ENCODE results near the gene LUZP1.
A peak's percentile ranks its signal among the peaks of the same experiment; 100 is the strongest.
"Not testable (repeated sequence)": the region's sequence is repeated elsewhere in the genome, so short reads cannot be mapped to it uniquely, and the experiment has no call there.

Gene LUZP1

GRCh38 chr1:23168445-23169194 is at the start of gene LUZP1:
TSS of gene LUZP1 (minus strand) at chr1:23168856.
- DNase-seq: peak; percentile 49 to 69

GRCh38 chr1:23217421-23218115 is 48.9 kb upstream of the LUZP1 start, which contains the start of gene HTR1D:
TSS of gene HTR1D (minus strand) at chr1:23217502. CDS start at chr1:23194219, 23,283 bp downstream.
- no peak for DNase-seq

- DNase-seq: no peak
Measured at GRCh38 chr1:23216771-23217420, 48.2 kb upstream of the LUZP1 start.

GRCh38 chr1:23215751-23216449 is 47.2 kb upstream of the LUZP1 start:
- no peak for DNase-seq

- no peak for DNase-seq
Measured at GRCh38 chr1:23215291-23215690, 46.6 kb upstream of the LUZP1 start.

GRCh38 chr1:23214640-23215039 is 46.0 kb upstream of the LUZP1 start:
- no peak for DNase-seq

GRCh38 chr1:23211955-23212354 is 43.3 kb upstream of the LUZP1 start:
- DNase-seq: no peak

GRCh38 chr1:23210963-23211362 is 42.3 kb upstream of the LUZP1 start:
- DNase-seq: no peak

GRCh38 chr1:23210351-23210785 is 41.7 kb upstream of the LUZP1 start:
- no peak for DNase-seq

- DNase-seq: no peak
Measured at GRCh38 chr1:23209770-23210169, 41.1 kb upstream of the LUZP1 start.

GRCh38 chr1:23208527-23208926 is 39.9 kb upstream of the LUZP1 start:
- DNase-seq: no peak

- not testable (repeated sequence) for DNase-seq
Measured at GRCh38 chr1:23207733-23208132, 39.1 kb upstream of the LUZP1 start.

GRCh38 chr1:23202263-23202749 is 33.6 kb upstream of the LUZP1 start:
- DNase-seq: no peak

GRCh38 chr1:23200883-23201282 is 32.2 kb upstream of the LUZP1 start:
- DNase-seq: no peak

GRCh38 chr1:23198373-23198772 is 29.7 kb upstream of the LUZP1 start:
- no peak for DNase-seq

- DNase-seq: no peak
Measured at GRCh38 chr1:23196627-23197328, 28.1 kb upstream of the LUZP1 start.

- DNase-seq: no peak
Measured at GRCh38 chr1:23194119-23194984, 25.7 kb upstream of the LUZP1 start.

GRCh38 chr1:23193391-23194118 is 24.9 kb upstream of the LUZP1 start:
- DNase-seq: no peak

GRCh38 chr1:23191199-23191598 is 22.5 kb upstream of the LUZP1 start:
- DNase-seq: no peak

- DNase-seq: not testable (repeated sequence)
Measured at GRCh38 chr1:23188936-23189452, 20.3 kb upstream of the LUZP1 start.
